Subcutaneous abdominal adipose tissue (tissue), 5 donors: ENCODE results near the gene C1orf52.

Experiments
- H3K27ac ChIP-seq: one replicate; pipeline ENCODE4 v1.7.0; 2013; ENCODE audit warnings: low read depth, mild to moderate bottlenecking, inconsistent platforms, low read length, moderate library complexity
- H3K27me3 ChIP-seq, 5 donors: one replicate each; pipeline ENCODE4 v1.7.0; 2013; ENCODE audit warnings: low read length in 5 of 5, inconsistent platforms in 1 of 5; ENCODE audit not compliant: control insufficient read depth in 5 of 5, insufficient read depth in 4 of 5
- H3K36me3 ChIP-seq, 5 donors: one replicate each; pipeline ENCODE4 v1.7.0; 2013; ENCODE audit warnings: low read length in 5 of 5; ENCODE audit not compliant: control insufficient read depth in 5 of 5, insufficient read depth in 5 of 5
- H3K4me1 ChIP-seq, 5 donors: one replicate each; pipeline ENCODE4 v1.7.0; 2013; ENCODE audit warnings: low read length in 5 of 5, mild to moderate bottlenecking in 3 of 5, moderate library complexity in 1 of 5; ENCODE audit not compliant: control insufficient read depth in 5 of 5, insufficient read depth in 5 of 5
- H3K4me3 ChIP-seq, 5 donors: one replicate each; pipeline ENCODE4 v1.7.0; 2013; ENCODE audit warnings: low read length in 5 of 5, low read depth in 1 of 5
- H3K9ac ChIP-seq, 5 donors: one replicate each; pipeline ENCODE4 v1.7.0; 2013; ENCODE audit warnings: low read length in 5 of 5, mild to moderate bottlenecking in 4 of 5, moderate library complexity in 3 of 5
- H3K9me3 ChIP-seq, 5 donors: one replicate each; pipeline ENCODE4 v1.7.0; 2013; ENCODE audit warnings: low read length in 5 of 5; ENCODE audit not compliant: control insufficient read depth in 5 of 5
- donor health status: healthy.
- donor health status: healthy.
- donor health status: healthy.
- donor health status: healthy.
- donor health status: healthy.

The C1orf52 gene

GRCh38 chr1:85259118-85259911 is at the start of gene C1orf52:
C1orf52 (minus strand) TSS chr1:85259662; CDS start chr1:85259633, 29 bp downstream.
- Histone ChIP-seq H3K4me1 (peaks cover 3 to 40% (median 33%) of the 10 kb centered on the region in 5 donors), H3K27me3 (no peaks in the 10 kb centered on the region), H3K27ac (peak within 1 kb of the TSS; percentile 86), H3K9me3 (no peaks in the 10 kb centered on the region), H3K4me3 (peak within 1 kb of the TSS; percentile 88 to 98 (median 97)), H3K36me3 (peaks cover 0 to 15% (median 11%) of the 10 kb centered on the region in 5 donors), H3K9ac (peak within 1 kb of the TSS; percentile 70 to 98 (median 96))

- no peaks in the 10 kb centered on the region for H3K36me3 ChIP-seq
- H3K27me3 ChIP-seq, result no peaks in the 10 kb centered on the region
- H3K4me3 ChIP-seq, result peak overlapping the region in 1 of 5 donors; percentile 13
- peaks cover 0 to 14% (median 10%) of the 10 kb centered on the region in 5 donors for H3K4me1 ChIP-seq
- H3K9ac ChIP-seq, result no peak overlapping the region
- no peaks in the 10 kb centered on the region for H3K9me3 ChIP-seq
- H3K27ac ChIP-seq, result no peak overlapping the region
Measured at GRCh38 chr1:85308833-85309350, 49.4 kb upstream of the C1orf52 start.

- Histone ChIP-seq H3K36me3 (no peaks in the 10 kb centered on the region), H3K4me1 (peaks cover 2 to 13% (median 11%) of the 10 kb centered on the region in 5 donors), H3K9ac (peak overlapping the region in 1 of 5 donors; percentile 26), H3K9me3 (no peaks in the 10 kb centered on the region), H3K27me3 (peaks cover 0 to under 1% (median 0%) of the 10 kb centered on the region in 5 donors), H3K4me3 (peak overlapping the region in 3 of 5 donors; percentile 4 to 35 (median 13)), H3K27ac (no peak overlapping the region)
Measured at GRCh38 chr1:85307987-85308832, 48.7 kb upstream of the C1orf52 start.

GRCh38 chr1:85306236-85306635 is 46.8 kb upstream of the C1orf52 start:
- Histone ChIP-seq H3K36me3 (no peaks in the 10 kb centered on the region), H3K27ac (no peak overlapping the region), H3K27me3 (peaks cover 0 to 3% (median 0%) of the 10 kb centered on the region in 5 donors), H3K4me1 (peaks cover 4 to 16% (median 14%) of the 10 kb centered on the region in 5 donors), H3K4me3 (no peak overlapping the region), H3K9ac (no peak overlapping the region), H3K9me3 (no peaks in the 10 kb centered on the region)

GRCh38 chr1:85303440-85304162 is 44.1 kb upstream of the C1orf52 start:
- H3K27ac ChIP-seq, result peak overlapping the region; percentile 30
- H3K9me3 ChIP-seq, result no peaks in the 10 kb centered on the region

GRCh38 chr1:85300140-85300539 is 40.7 kb upstream of the C1orf52 start:
- Histone ChIP-seq H3K36me3 (no peaks in the 10 kb centered on the region), H3K9me3 (no peaks in the 10 kb centered on the region), H3K4me1 (peaks cover 14 to 31% (median 20%) of the 10 kb centered on the region in 5 donors), H3K4me3 (no peak overlapping the region), H3K27me3 (peaks cover 0 to 3% (median 0%) of the 10 kb centered on the region in 5 donors), H3K9ac (no peak overlapping the region), H3K27ac (no peak overlapping the region)

More at GRCh38 chr1:85303440-85304162, 44.1 kb upstream of the C1orf52 start:
- peak overlapping the region in 1 of 5 donors; percentile 75 for H3K9ac ChIP-seq
- no peaks in the 10 kb centered on the region for H3K36me3 ChIP-seq
- peaks cover 4 to 15% (median 15%) of the 10 kb centered on the region in 5 donors for H3K4me1 ChIP-seq
- H3K4me3 ChIP-seq, result no peak overlapping the region
- peaks cover 0 to 3% (median 0%) of the 10 kb centered on the region in 5 donors for H3K27me3 ChIP-seq

GRCh38 chr1:85297855-85298629 is 38.6 kb upstream of the C1orf52 start:
- H3K36me3 ChIP-seq, result no peaks in the 10 kb centered on the region
- peaks cover 0 to under 1% (median 0%) of the 10 kb centered on the region in 5 donors for H3K27me3 ChIP-seq
- H3K27ac ChIP-seq, result peak overlapping the region; percentile 68
- peak overlapping the region in 4 of 5 donors; percentile 8 to 40 (median 26) for H3K4me3 ChIP-seq
- H3K4me1 ChIP-seq, result peaks cover 11 to 28% (median 14%) of the 10 kb centered on the region in 5 donors
- no peak overlapping the region for H3K9ac ChIP-seq
- H3K9me3 ChIP-seq, result no peaks in the 10 kb centered on the region

- H3K36me3 ChIP-seq, result no peaks in the 10 kb centered on the region
- H3K9ac ChIP-seq, result no peak overlapping the region
- no peaks in the 10 kb centered on the region for H3K27me3 ChIP-seq
- H3K4me3 ChIP-seq, result peak overlapping the region in 2 of 5 donors; percentile 8 to 34
- peak overlapping the region; percentile 64 for H3K27ac ChIP-seq
- peaks cover 10 to 28% (median 13%) of the 10 kb centered on the region in 5 donors for H3K4me1 ChIP-seq
- no peaks in the 10 kb centered on the region for H3K9me3 ChIP-seq
Measured at GRCh38 chr1:85297538-85297854, 38.0 kb upstream of the C1orf52 start.

GRCh38 chr1:85296980-85297379 is 37.5 kb upstream of the C1orf52 start:
- Histone ChIP-seq H3K4me3 (no peak overlapping the region), H3K36me3 (no peaks in the 10 kb centered on the region), H3K27me3 (no peaks in the 10 kb centered on the region), H3K9ac (no peak overlapping the region), H3K9me3 (no peaks in the 10 kb centered on the region), H3K27ac (peak overlapping the region; percentile 64), H3K4me1 (peaks cover 10 to 28% (median 13%) of the 10 kb centered on the region in 5 donors)
